Renal cortical epithelial cell (primary cell): ENCODE measurements around the gene ADAD2. TPM values are rescaled to one million over a fixed set of nuclear protein-coding genes. Genes with fewer than 3 reads are reported as not detected.
A peak's percentile ranks its signal among the peaks of the same experiment; 100 is the strongest.

Experiments used
- DNase-seq: peaks from one replicate; pipeline ENCODE4 v3.0.0-alpha.2; 2011; ENCODE audit warnings: low read depth
- total RNA-seq: library from RNA; depleted of rRNA; stranded (reverse); fragments of >200 nt; gene quantifications from 2 replicates; pipeline ENCODE4 v1.2.3, GENCODE V29; 2014

Gene ADAD2
- total RNA-seq, 1 donor from 2014 or later: not detected

- no peak for DNase-seq
Observed at GRCh38 chr16:84176192-84177053, 14.5 kb upstream of the ADAD2 start.

- DNase-seq: peak; percentile 94
Observed at GRCh38 chr16:84177741-84178073, 13.2 kb upstream of the ADAD2 start.

GRCh38 chr16:84178146-84178765, 12.7 kb upstream of the ADAD2 start:
- DNase-seq: no peak

- no peak for DNase-seq
Observed at GRCh38 chr16:84178892-84179611, 11.9 kb upstream of the ADAD2 start.

GRCh38 chr16:84179612-84180320, 11.2 kb upstream of the ADAD2 start:
- DNase-seq: no peak

- no peak for DNase-seq
Observed at GRCh38 chr16:84180519-84181140, 10.3 kb upstream of the ADAD2 start.

- DNase-seq: no peak
Observed at GRCh38 chr16:84181144-84181915, 9.6 kb upstream of the ADAD2 start.

- no peak for DNase-seq
Observed at GRCh38 chr16:84182104-84182503, 8.9 kb upstream of the ADAD2 start.

- DNase-seq: no peak
Observed at GRCh38 chr16:84182680-84183571, 8.0 kb upstream of the ADAD2 start.

- DNase-seq: no peak
Observed at GRCh38 chr16:84183572-84183875, 7.4 kb upstream of the ADAD2 start.

- no peak for DNase-seq
Observed at GRCh38 chr16:84183911-84184591, 6.9 kb upstream of the ADAD2 start.

GRCh38 chr16:84184775-84185174, 6.2 kb upstream of the ADAD2 start:
- no peak for DNase-seq

- DNase-seq: peak; percentile 88
Observed at GRCh38 chr16:84186685-84187437, 4.1 kb upstream of the ADAD2 start, which contains the start of gene TAF1C. Gene TAF1C, minus strand, starts transcription at chr16:84187057. Its CDS starts 2,069 bp downstream, at chr16:84184988.

- no peak for DNase-seq
Observed at GRCh38 chr16:84191466-84191865, 509 bp downstream of the ADAD2 start.

- DNase-seq: no peak
Observed at GRCh38 chr16:84193480-84193879, 2.5 kb downstream of the ADAD2 start.

- DNase-seq: no peak
Observed at GRCh38 chr16:84194018-84194417, 3.1 kb downstream of the ADAD2 start.

- DNase-seq: no peak
Observed at GRCh38 chr16:84194470-84195200, 3.7 kb downstream of the ADAD2 start.
